ENCODE results near the gene DENND2C. TPM values are rescaled to one million over a fixed set of nuclear protein-coding genes. Genes with fewer than 3 reads are reported as not detected.

DENND2C gene
- total RNA-seq, 1 donor from 2014 or later = 7.7 TPM

- TF ChIP-seq CTCF (IDR thresholded peaks at IDR 0.05; ENCODE audit: unreplicated experiment) = no peak
- H3K9me3 Mint-ChIP-seq (ENCODE audit: unreplicated experiment) = no peaks in the 10 kb centered on the region
- peaks cover 7% of the 10 kb centered on the region for H3K27me3 Mint-ChIP-seq (ENCODE audit: unreplicated experiment)
- no peak for DNase-seq (ENCODE audit: low spot score)
- H3K4me1 Mint-ChIP-seq (ENCODE audit: unreplicated experiment) = peaks cover 14% of the 10 kb centered on the region
- no peak overlapping the region for H3K27ac Mint-ChIP-seq (ENCODE audit: unreplicated experiment)
- H3K4me3 Mint-ChIP-seq (ENCODE audit: unreplicated experiment) = no peak overlapping the region
- no peaks in the 10 kb centered on the region for H3K36me3 Mint-ChIP-seq (ENCODE audit: low read depth, unreplicated experiment)
These were observed 24.9 kb upstream of the DENND2C start for GRCh38 chr1:114694540-114695310.

GRCh38 chr1:114692947-114693346 is 23.1 kb upstream of the DENND2C start:
- H3K4me3 Mint-ChIP-seq (ENCODE audit: unreplicated experiment) = no peak overlapping the region
- no peaks in the 10 kb centered on the region for H3K36me3 Mint-ChIP-seq (ENCODE audit: low read depth, unreplicated experiment)
- H3K27ac Mint-ChIP-seq (ENCODE audit: unreplicated experiment) = no peak overlapping the region
- no peak for DNase-seq (ENCODE audit: low spot score)
- H3K27me3 Mint-ChIP-seq (ENCODE audit: unreplicated experiment) = peaks cover 8% of the 10 kb centered on the region
- TF ChIP-seq CTCF (IDR thresholded peaks at IDR 0.05; ENCODE audit: unreplicated experiment) = no peak
- no peaks in the 10 kb centered on the region for H3K9me3 Mint-ChIP-seq (ENCODE audit: unreplicated experiment)
- peaks cover 14% of the 10 kb centered on the region for H3K4me1 Mint-ChIP-seq (ENCODE audit: unreplicated experiment)

GRCh38 chr1:114691061-114691460 is 21.2 kb upstream of the DENND2C start:
- Mint-ChIP-seq H3K4me1 (ENCODE audit: unreplicated experiment) (peaks cover 8% of the 10 kb centered on the region), H3K36me3 (ENCODE audit: low read depth, unreplicated experiment) (no peaks in the 10 kb centered on the region), H3K4me3 (ENCODE audit: unreplicated experiment) (no peak overlapping the region), H3K27me3 (ENCODE audit: unreplicated experiment) (peaks cover 8% of the 10 kb centered on the region), H3K27ac (ENCODE audit: unreplicated experiment) (no peak overlapping the region), H3K9me3 (ENCODE audit: unreplicated experiment) (no peaks in the 10 kb centered on the region)
- TF ChIP-seq CTCF (IDR thresholded peaks at IDR 0.05; ENCODE audit: unreplicated experiment) = no peak
- DNase-seq (ENCODE audit: low spot score) = no peak

GRCh38 chr1:114690148-114690547 is 20.3 kb upstream of the DENND2C start:
- no peak overlapping the region for H3K4me3 Mint-ChIP-seq (ENCODE audit: unreplicated experiment)
- H3K9me3 Mint-ChIP-seq (ENCODE audit: unreplicated experiment) = no peaks in the 10 kb centered on the region
- H3K4me1 Mint-ChIP-seq (ENCODE audit: unreplicated experiment) = peaks cover under 1% of the 10 kb centered on the region
- no peak for TF ChIP-seq CTCF (IDR thresholded peaks at IDR 0.05; ENCODE audit: unreplicated experiment)
- no peak for DNase-seq (ENCODE audit: low spot score)
- no peaks in the 10 kb centered on the region for H3K36me3 Mint-ChIP-seq (ENCODE audit: low read depth, unreplicated experiment)
- peaks cover 3% of the 10 kb centered on the region for H3K27me3 Mint-ChIP-seq (ENCODE audit: unreplicated experiment)
- no peak overlapping the region for H3K27ac Mint-ChIP-seq (ENCODE audit: unreplicated experiment)

GRCh38 chr1:114688526-114688925 is 18.7 kb upstream of the DENND2C start:
- no peaks in the 10 kb centered on the region for H3K36me3 Mint-ChIP-seq (ENCODE audit: low read depth, unreplicated experiment)
- no peak overlapping the region for H3K4me3 Mint-ChIP-seq (ENCODE audit: unreplicated experiment)
- no peak for DNase-seq (ENCODE audit: low spot score)
- no peak for TF ChIP-seq CTCF (IDR thresholded peaks at IDR 0.05; ENCODE audit: unreplicated experiment)
- no peaks in the 10 kb centered on the region for H3K9me3 Mint-ChIP-seq (ENCODE audit: unreplicated experiment)
- H3K27me3 Mint-ChIP-seq (ENCODE audit: unreplicated experiment) = peaks cover 3% of the 10 kb centered on the region
- no peak overlapping the region for H3K27ac Mint-ChIP-seq (ENCODE audit: unreplicated experiment)
- H3K4me1 Mint-ChIP-seq (ENCODE audit: unreplicated experiment) = no peaks in the 10 kb centered on the region

Data from endothelial cell (in vitro differentiated cells).